ENCODE results near the gene CNTNAP4. TPM values are rescaled to one million over a fixed set of nuclear protein-coding genes. Genes with fewer than 3 reads are reported as not detected.

CNTNAP4 gene
- total and polyA plus RNA-seq, 2 of the 13 experiments (the other 11 are each of a cell fraction or from before 2014, with no cell fraction given): not detected

DNA sequence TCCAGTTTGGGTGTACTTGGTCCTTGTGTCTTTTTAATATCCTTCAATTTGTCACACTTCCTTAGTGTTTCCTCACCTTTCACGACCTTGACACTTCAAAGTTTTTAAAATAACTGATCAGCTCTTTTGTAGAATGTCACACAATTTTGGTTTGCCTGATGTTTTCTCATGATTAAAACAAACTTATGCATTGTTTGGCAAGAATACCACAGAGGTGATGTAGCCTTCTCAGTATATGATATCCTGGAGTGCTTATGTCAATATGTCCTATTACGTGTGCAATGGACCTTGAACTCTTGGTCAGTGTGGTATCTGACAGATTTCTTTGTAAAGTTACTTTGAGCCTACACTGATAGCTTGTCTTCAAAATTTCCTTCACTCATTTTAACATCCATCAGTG lies 297.4 kb downstream of the CNTNAP4 start:
- Histone ChIP-seq H3K4me2 (ENCODE audit: low read depth, low read length) (peak overlapping the region; percentile 55), H4K20me1 (ENCODE audit: insufficient read depth, low read length) (no peaks in the 10 kb centered on the region), H3K27me3 (ENCODE audit: control insufficient read depth in 1 of 2, insufficient read depth in 2 of 2, low read length in 2 of 2) (no peaks in the 10 kb centered on the region), H3K9ac (ENCODE audit: insufficient read depth, low read depth, low read length) (0 out of 2 replicates have a peak overlapping the region, but pooled peaks have one; percentile 25), H3K4me3 (replicated peaks in 1 of 3; ENCODE audit: insufficient read depth in 1 of 3, low read depth in 2 of 3, low read length in 3 of 3) (peak overlapping the region in 1 of 3 experiments; percentile 14; a peak in 1 of 6 replicates), H3K4me1 (ENCODE audit: insufficient read depth, low read length) (peaks cover 24% of the 10 kb centered on the region), H2AFZ (ENCODE audit: low read length) (no peak overlapping the region), H3K79me2 (ENCODE audit: insufficient read depth, low read length) (no peaks in the 10 kb centered on the region), H3K36me3 (replicated peaks in 1 of 2; ENCODE audit: control insufficient read depth in 1 of 2, insufficient read depth in 2 of 2, low read length in 2 of 2) (no peaks in the 10 kb centered on the region), H3K9me3 (ENCODE audit: low read length) (no peaks in the 10 kb centered on the region), H3K27ac (ENCODE audit: extremely low read length, insufficient read depth, low read length) (peak overlapping the region; percentile 72)
- intact Hi-C loops (cut with micrococcal nuclease; ENCODE audit: unreplicated experiment): loop anchor here (5.0 kb wide), 1 partner anchor 78 kb away; no protein-coding TSS in a partner anchor
- ChIA-PET CTCF (ENCODE audit: low intra/inter-chr PET ratio, low total read pairs) (no interaction called here), POLR2A (no interaction called here)
- ATAC-seq (peak; percentile 99), FAIRE-seq (peak; percentile 95), DNase-seq (ENCODE audit: low spot score) (peak; percentile 97)
- 3% methylated on average over 2 of the region's 2 CpGs for WGBS (ENCODE audit: low lambda C conversion rate)
- in situ Hi-C loops (cut with HindIII; ENCODE audit: extremely low pct_ligation_motif_present, low pct_unique_long_range_greater_than_20kb): no loop called here
- no TSS peak for BruUV-seq (replicated peaks)
- 0 out of 2 replicates have a peak, but pooled peaks have one; percentile 79 for TF ChIP-seq SSRP1 (CRISPR knock-in tag; IDR thresholded peaks at IDR 0.05)
- no peak for TF ChIP-seq NR1H2 (CRISPR knock-in tag; IDR thresholded peaks at IDR 0.05; ENCODE audit: borderline replicate concordance, low read depth)
- TF ChIP-seq PLRG1 (conservative IDR thresholded peaks at IDR 0.05): no peak
- peak; percentile 47; the same call in 1 of the 2 replicates for TF ChIP-seq ZKSCAN8 (CRISPR knock-in tag; IDR thresholded peaks at IDR 0.05; ENCODE audit: borderline replicate concordance)
- TF ChIP-seq ZNF17 (CRISPR knock-in tag; IDR thresholded peaks at IDR 0.05): no peak
- TF ChIP-seq, protein P1, sequence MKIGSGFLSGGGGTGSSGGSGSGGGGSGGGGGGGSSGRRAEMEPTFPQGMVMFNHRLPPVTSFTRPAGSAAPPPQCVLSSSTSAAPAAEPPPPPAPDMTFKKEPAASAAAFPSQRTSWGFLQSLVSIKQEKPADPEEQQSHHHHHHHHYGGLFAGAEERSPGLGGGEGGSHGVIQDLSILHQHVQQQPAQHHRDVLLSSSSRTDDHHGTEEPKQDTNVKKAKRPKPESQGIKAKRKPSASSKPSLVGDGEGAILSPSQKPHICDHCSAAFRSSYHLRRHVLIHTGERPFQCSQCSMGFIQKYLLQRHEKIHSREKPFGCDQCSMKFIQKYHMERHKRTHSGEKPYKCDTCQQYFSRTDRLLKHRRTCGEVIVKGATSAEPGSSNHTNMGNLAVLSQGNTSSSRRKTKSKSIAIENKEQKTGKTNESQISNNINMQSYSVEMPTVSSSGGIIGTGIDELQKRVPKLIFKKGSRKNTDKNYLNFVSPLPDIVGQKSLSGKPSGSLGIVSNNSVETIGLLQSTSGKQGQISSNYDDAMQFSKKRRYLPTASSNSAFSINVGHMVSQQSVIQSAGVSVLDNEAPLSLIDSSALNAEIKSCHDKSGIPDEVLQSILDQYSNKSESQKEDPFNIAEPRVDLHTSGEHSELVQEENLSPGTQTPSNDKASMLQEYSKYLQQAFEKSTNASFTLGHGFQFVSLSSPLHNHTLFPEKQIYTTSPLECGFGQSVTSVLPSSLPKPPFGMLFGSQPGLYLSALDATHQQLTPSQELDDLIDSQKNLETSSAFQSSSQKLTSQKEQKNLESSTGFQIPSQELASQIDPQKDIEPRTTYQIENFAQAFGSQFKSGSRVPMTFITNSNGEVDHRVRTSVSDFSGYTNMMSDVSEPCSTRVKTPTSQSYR (CRISPR knock-in tag; IDR thresholded peaks at IDR 0.05; ENCODE audit: borderline replicate concordance): no peak
- TF ChIP-seq, protein P2, sequence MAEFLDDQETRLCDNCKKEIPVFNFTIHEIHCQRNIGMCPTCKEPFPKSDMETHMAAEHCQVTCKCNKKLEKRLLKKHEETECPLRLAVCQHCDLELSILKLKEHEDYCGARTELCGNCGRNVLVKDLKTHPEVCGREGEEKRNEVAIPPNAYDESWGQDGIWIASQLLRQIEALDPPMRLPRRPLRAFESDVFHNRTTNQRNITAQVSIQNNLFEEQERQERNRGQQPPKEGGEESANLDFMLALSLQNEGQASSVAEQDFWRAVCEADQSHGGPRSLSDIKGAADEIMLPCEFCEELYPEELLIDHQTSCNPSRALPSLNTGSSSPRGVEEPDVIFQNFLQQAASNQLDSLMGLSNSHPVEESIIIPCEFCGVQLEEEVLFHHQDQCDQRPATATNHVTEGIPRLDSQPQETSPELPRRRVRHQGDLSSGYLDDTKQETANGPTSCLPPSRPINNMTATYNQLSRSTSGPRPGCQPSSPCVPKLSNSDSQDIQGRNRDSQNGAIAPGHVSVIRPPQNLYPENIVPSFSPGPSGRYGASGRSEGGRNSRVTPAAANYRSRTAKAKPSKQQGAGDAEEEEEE (CRISPR knock-in tag; IDR thresholded peaks at IDR 0.05; ENCODE audit: borderline replicate concordance): no peak
- TF ChIP-seq ZNF207 (IDR thresholded peaks at IDR 0.05; ENCODE audit: borderline replicate concordance): no peak
- TF ChIP-seq JUNB (CRISPR knock-in tag; IDR thresholded peaks at IDR 0.05; ENCODE audit: borderline replicate concordance): peak; percentile 84; the same call in 1 of the 2 replicates
- TF ChIP-seq, protein P3, sequence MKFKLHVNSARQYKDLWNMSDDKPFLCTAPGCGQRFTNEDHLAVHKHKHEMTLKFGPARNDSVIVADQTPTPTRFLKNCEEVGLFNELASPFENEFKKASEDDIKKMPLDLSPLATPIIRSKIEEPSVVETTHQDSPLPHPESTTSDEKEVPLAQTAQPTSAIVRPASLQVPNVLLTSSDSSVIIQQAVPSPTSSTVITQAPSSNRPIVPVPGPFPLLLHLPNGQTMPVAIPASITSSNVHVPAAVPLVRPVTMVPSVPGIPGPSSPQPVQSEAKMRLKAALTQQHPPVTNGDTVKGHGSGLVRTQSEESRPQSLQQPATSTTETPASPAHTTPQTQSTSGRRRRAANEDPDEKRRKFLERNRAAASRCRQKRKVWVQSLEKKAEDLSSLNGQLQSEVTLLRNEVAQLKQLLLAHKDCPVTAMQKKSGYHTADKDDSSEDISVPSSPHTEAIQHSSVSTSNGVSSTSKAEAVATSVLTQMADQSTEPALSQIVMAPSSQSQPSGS (CRISPR knock-in tag; IDR thresholded peaks at IDR 0.05): peak; percentile 98
- TF ChIP-seq, protein P4, sequence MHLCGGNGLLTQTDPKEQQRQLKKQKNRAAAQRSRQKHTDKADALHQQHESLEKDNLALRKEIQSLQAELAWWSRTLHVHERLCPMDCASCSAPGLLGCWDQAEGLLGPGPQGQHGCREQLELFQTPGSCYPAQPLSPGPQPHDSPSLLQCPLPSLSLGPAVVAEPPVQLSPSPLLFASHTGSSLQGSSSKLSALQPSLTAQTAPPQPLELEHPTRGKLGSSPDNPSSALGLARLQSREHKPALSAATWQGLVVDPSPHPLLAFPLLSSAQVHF (CRISPR knock-in tag; IDR thresholded peaks at IDR 0.05): no peak
- TF ChIP-seq ZMYM4 (CRISPR knock-in tag; IDR thresholded peaks at IDR 0.05): peak; percentile 38; the same call in 1 of the 2 replicates
- TF ChIP-seq MIXL1 (CRISPR knock-in tag; IDR thresholded peaks at IDR 0.05): peak; percentile 64
- TF ChIP-seq ELF1 (CRISPR knock-in tag; IDR thresholded peaks at IDR 0.05): no peak
- peak; percentile 48 to 70; a peak in 3 of 4 replicates for TF ChIP-seq NR2F1 (CRISPR knock-in tag; IDR thresholded peaks at IDR 0.05)
- TF ChIP-seq KDM6A (CRISPR knock-in tag; IDR thresholded peaks at IDR 0.05; ENCODE audit: low read depth): peak; percentile 85
- TF ChIP-seq, protein P5, sequence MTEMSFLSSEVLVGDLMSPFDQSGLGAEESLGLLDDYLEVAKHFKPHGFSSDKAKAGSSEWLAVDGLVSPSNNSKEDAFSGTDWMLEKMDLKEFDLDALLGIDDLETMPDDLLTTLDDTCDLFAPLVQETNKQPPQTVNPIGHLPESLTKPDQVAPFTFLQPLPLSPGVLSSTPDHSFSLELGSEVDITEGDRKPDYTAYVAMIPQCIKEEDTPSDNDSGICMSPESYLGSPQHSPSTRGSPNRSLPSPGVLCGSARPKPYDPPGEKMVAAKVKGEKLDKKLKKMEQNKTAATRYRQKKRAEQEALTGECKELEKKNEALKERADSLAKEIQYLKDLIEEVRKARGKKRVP (CRISPR knock-in tag; IDR thresholded peaks at IDR 0.05): peak in 1 of 2 experiments; percentile 79; a peak in 2 of 4 replicates
- TF ChIP-seq BCL6 (CRISPR knock-in tag; IDR thresholded peaks at IDR 0.05): peak; percentile 98

Data from HepG2 (cell line).